ENCODE data around the gene PPP1R3A.

- TF ChIP-seq CTCF (conservative IDR thresholded peaks at IDR 0.05) = no peak
- TF ChIP-seq ZFX (IDR thresholded peaks at IDR 0.05) = no peak
These were observed 18.2 kb upstream of the PPP1R3A start for GRCh38 chr7:113936982-113937381.

All from C4-2B (cell line).